T-cell (primary cell): ENCODE measurements around the gene ALG3. TPM values are rescaled to one million over a fixed set of nuclear protein-coding genes. Genes with fewer than 3 reads are reported as not detected.
"Not testable (repeated sequence)": the region's sequence is repeated elsewhere in the genome, so short reads cannot be mapped to it uniquely, and the experiment has no call there.

Experiments used
- ATAC-seq, 4 experiments: fragments of 200-7000 bp in 3 of 4; fragments of 150-1000 bp in 1 of 4; cut with Tn5 transposase; replicated peaks in 1 of 4; 1 replicate in 3 of 4; 2 replicates in 1 of 4; pipeline ENCODE4 v1.10.0; 2021; ENCODE audit warnings: moderate library complexity in 3 of 4, mild to moderate bottlenecking in 2 of 4, moderate number of reproducible peaks in 1 of 4
- CTCF ChIA-PET, 2 donors: fragments of 300-600 bp; sonication (Branson Sonifier 250); formaldehyde crosslinking; loops; one replicate each; lab custom pipeline; 2022; ENCODE audit warnings: antibody characterized with exemption in 2 of 2; lab: Charles Lee
- POLR2A ChIA-PET, 2 donors: fragments of 300-600 bp; sonication (Branson Sonifier 250); formaldehyde crosslinking; loops; one replicate each; lab custom pipeline; 2022; ENCODE audit warnings: antibody characterized with exemption in 2 of 2; lab: Charles Lee
- DNase-seq, 35 experiments: peaks; one replicate each; pipeline versions ENCODE4 v3.0.0 to v3.0.0-alpha.2; 2013 to 2023
- H3K27ac ChIP-seq: one replicate; pipeline ENCODE4 v1.5.1; 2013; ENCODE audit warnings: low read length
- H3K27me3 ChIP-seq, 2 experiments: replicated peaks in 1 of 2; 1 replicate in 1 of 2; 2 replicates in 1 of 2; pipeline versions ENCODE4 v1.6.1 to v1.7.0; 2013; ENCODE audit warnings: low read length in 1 of 2, mixed read lengths in 1 of 2; ENCODE audit not compliant: control insufficient read depth in 2 of 2, insufficient read depth in 2 of 2; ENCODE audit errors: extremely low read depth in 1 of 2
- H3K36me3 ChIP-seq, 2 donors: 1 replicate in 1 of 2; 2 replicates in 1 of 2; pipeline versions ENCODE4 v1.6.1 to v1.7.0; 2013; ENCODE audit warnings: low read length in 1 of 2; ENCODE audit not compliant: control insufficient read depth in 2 of 2, insufficient read depth in 1 of 2; ENCODE audit errors: extremely low read depth in 1 of 2
- H3K4me1 ChIP-seq, 2 experiments: 1 replicate in 1 of 2; 2 replicates in 1 of 2; pipeline versions ENCODE4 v1.6.1 to v1.7.0; 2013; ENCODE audit warnings: low read length in 2 of 2, mixed read lengths in 1 of 2; ENCODE audit not compliant: insufficient read depth in 2 of 2, control insufficient read depth in 1 of 2; ENCODE audit errors: extremely low read depth in 1 of 2
- H3K4me3 ChIP-seq, 2 donors: 1 replicate in 1 of 2; 2 replicates in 1 of 2; pipeline versions ENCODE4 v1.5.1 to v1.7.0; 2013; ENCODE audit warnings: mild to moderate bottlenecking in 2 of 2, low read length in 1 of 2, moderate library complexity in 1 of 2; ENCODE audit not compliant: control insufficient read depth in 1 of 2; ENCODE audit errors: extremely low read depth in 1 of 2
- H3K9me3 ChIP-seq: 2 replicates; pipeline ENCODE4 v1.7.0; 2013
- H3K27ac Mint-ChIP-seq, 2 donors: one replicate each; pipeline ENCODE4 v1.8.0; 2020 to 2021; ENCODE audit warnings: mild to moderate bottlenecking in 2 of 2, mixed read lengths in 2 of 2
- H3K27me3 Mint-ChIP-seq, 2 donors: one replicate each; pipeline ENCODE4 v1.8.0; 2021 to 2022; ENCODE audit warnings: mixed read lengths in 2 of 2
- H3K36me3 Mint-ChIP-seq: one replicate; pipeline ENCODE4 v1.8.0; 2021; ENCODE audit warnings: mixed read lengths
- H3K4me1 Mint-ChIP-seq, 3 donors: one replicate each; pipeline ENCODE4 v1.8.0; 2020 to 2022; ENCODE audit warnings: mixed read lengths in 3 of 3, mild to moderate bottlenecking in 1 of 3
- H3K4me3 Mint-ChIP-seq, 3 donors: one replicate each; pipeline ENCODE4 v1.8.0; 2020 to 2022; ENCODE audit warnings: mild to moderate bottlenecking in 3 of 3, mixed read lengths in 3 of 3, moderate library complexity in 3 of 3
- H3K9me3 Mint-ChIP-seq, 3 donors: one replicate each; pipeline ENCODE4 v1.8.0; 2020 to 2022; ENCODE audit warnings: mixed read lengths in 3 of 3
- WGBS: methylation state at CpG from one replicate; pipeline ENCODE4 v1.1.5; 2013; ENCODE audit warnings: missing lambda C conversion rate; ENCODE audit not compliant: insufficient coverage; 5-methylcytosine and 5-hydroxymethylcytosine counted together
- total RNA-seq, 35 experiments: library from RNA in 6 of 35; stranded (reverse) in 6 of 35; fragments of 120-200 nt in 1 of 35; gene quantifications; one replicate each; pipeline versions ENCODE4 v1.2.1 to v1.2.4 and lab custom pipeline; 2013 to 2026

The ALG3 gene
- total RNA-seq, 5 donors from 2014 or later (not counting 1 experiment from before 2014, with no cell fraction given) = 18.7 to 43.1 (median 39.9) TPM

DNA sequence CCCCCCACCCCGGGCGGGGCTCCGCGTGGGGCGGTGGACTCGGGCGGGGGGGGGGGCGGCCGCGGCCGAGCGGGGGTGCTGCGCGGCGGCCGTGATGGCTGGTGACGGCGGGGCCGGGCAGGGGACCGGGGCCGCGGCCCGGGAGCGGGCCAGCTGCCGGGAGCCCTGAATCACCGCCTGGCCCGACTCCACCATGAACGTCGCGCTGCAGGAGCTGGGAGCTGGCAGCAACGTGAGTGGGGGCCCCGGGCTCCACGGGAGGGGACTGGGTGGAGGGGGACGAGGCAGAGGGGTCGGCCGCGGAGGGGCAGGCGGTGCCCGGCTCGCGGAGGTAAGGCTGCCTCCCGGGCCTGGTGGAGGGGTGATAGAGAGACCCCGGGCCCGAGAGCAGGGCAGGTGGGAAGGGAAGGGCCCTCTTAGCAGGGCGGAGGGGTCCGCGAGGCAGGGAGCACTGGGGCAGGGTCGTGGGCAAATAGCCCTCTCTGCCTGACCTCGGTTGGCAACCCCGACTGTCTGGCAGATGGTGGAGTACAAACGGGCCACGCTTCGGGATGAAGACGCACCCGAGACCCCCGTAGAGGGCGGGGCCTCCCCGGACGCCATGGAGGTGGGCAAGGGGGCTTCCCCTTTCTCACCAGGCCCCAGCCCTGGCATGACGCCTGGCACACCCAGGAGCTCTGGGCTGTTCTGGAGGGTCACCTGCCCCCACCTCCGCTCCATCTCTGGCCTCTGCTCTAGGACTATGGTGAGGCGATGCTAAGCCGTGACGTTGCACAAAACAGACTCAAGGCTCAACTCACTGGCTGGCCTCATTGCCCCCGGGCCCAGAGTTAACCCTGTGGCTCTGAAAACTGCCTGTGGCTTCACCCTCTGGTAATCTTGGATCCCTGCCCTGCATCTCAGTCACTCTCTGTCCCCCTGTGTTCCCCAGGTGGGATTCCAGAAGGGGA, 27.5 kb upstream of the ALG3 start, which contains the start of gene ECE2:
Gene ECE2 (plus strand): TSS at position 62 of the 950 bp plus-strand sequence. CDS start 132 bp downstream, at position 194.
- no peak within 1 kb of the TSS for H3K27ac ChIP-seq
- H3K36me3 Mint-ChIP-seq = no peaks in the 10 kb centered on the region
- H3K9me3 Mint-ChIP-seq = no peaks in the 10 kb centered on the region
- H3K4me1 ChIP-seq = peaks cover 0 to 6% of the 10 kb centered on the region in 2 experiments
- ChIA-PET POLR2A (no interaction called here), CTCF (no interaction called here)
- H3K36me3 ChIP-seq = no peaks in the 10 kb centered on the region
- no peak within 1 kb of the TSS for H3K4me3 ChIP-seq
- H3K27me3 ChIP-seq = peaks cover 11 to 51% of the 10 kb centered on the region in 2 experiments
- DNase-seq = no peak
- H3K27me3 Mint-ChIP-seq = peaks cover 44 to 51% of the 10 kb centered on the region in 2 donors
- no peak for ATAC-seq
- no peaks in the 10 kb centered on the region for H3K9me3 ChIP-seq
- peaks cover 6 to 9% (median 9%) of the 10 kb centered on the region in 3 donors for H3K4me1 Mint-ChIP-seq
- 21% methylated on average over 58 of the region's 65 CpGs for WGBS
- no peak within 1 kb of the TSS for H3K27ac Mint-ChIP-seq
- peak within 1 kb of the TSS in 2 of 3 donors; percentile 2 to 63 for H3K4me3 Mint-ChIP-seq

GRCh38 chr3:184275381-184275701, 26.6 kb upstream of the ALG3 start:
- peak overlapping the region in 2 of 3 donors; percentile 2 to 63 for H3K4me3 Mint-ChIP-seq
- Histone ChIP-seq H3K4me3 (no peak overlapping the region), H3K36me3 (no peaks in the 10 kb centered on the region), H3K27me3 (peaks cover 11 to 52% of the 10 kb centered on the region in 2 experiments), H3K9me3 (no peaks in the 10 kb centered on the region), H3K27ac (no peak overlapping the region), H3K4me1 (peaks cover 0 to 6% of the 10 kb centered on the region in 2 experiments)
- ATAC-seq (no peak), DNase-seq (no peak)
- H3K27ac Mint-ChIP-seq = no peak overlapping the region
- 81% methylated on average over 12 of the region's 12 CpGs for WGBS
- H3K9me3 Mint-ChIP-seq = no peaks in the 10 kb centered on the region
- H3K4me1 Mint-ChIP-seq = peaks cover 6 to 9% (median 9%) of the 10 kb centered on the region in 3 donors
- H3K36me3 Mint-ChIP-seq = no peaks in the 10 kb centered on the region
- POLR2A ChIA-PET = no interaction called here
- CTCF ChIA-PET = no interaction called here
- H3K27me3 Mint-ChIP-seq = peaks cover 44 to 52% of the 10 kb centered on the region in 2 donors

- Mint-ChIP-seq H3K9me3 (no peaks in the 10 kb centered on the region), H3K36me3 (no peaks in the 10 kb centered on the region), H3K4me3 (no peak overlapping the region), H3K4me1 (peaks cover 6 to 9% (median 9%) of the 10 kb centered on the region in 3 donors), H3K27me3 (peaks cover 49 to 50% of the 10 kb centered on the region in 2 donors), H3K27ac (no peak overlapping the region)
- 40% methylated on average over 1 of the region's 1 CpG for WGBS
- Histone ChIP-seq H3K36me3 (no peaks in the 10 kb centered on the region), H3K27me3 (peaks cover 11 to 44% of the 10 kb centered on the region in 2 experiments), H3K9me3 (no peaks in the 10 kb centered on the region), H3K4me3 (no peak overlapping the region), H3K27ac (no peak overlapping the region), H3K4me1 (peaks cover 0 to 6% of the 10 kb centered on the region in 2 experiments)
- ATAC-seq = no peak
- ChIA-PET CTCF (interaction anchor here in 1 of 2 donors (0.7 kb wide), 1 partner anchor 18 kb away, joined by 9 read pairs; no protein-coding TSS in a partner anchor), POLR2A (no interaction called here)
- DNase-seq = no peak
Observed at GRCh38 chr3:184272269-184272668, 23.5 kb upstream of the ALG3 start.

- H3K4me1 Mint-ChIP-seq, H3K4me3 Mint-ChIP-seq, H3K27ac Mint-ChIP-seq, H3K4me3 ChIP-seq, CTCF ChIA-PET, H3K9me3 Mint-ChIP-seq, H3K4me1 ChIP-seq, H3K36me3 ChIP-seq, ATAC-seq, H3K36me3 Mint-ChIP-seq, H3K27ac ChIP-seq, H3K9me3 ChIP-seq, POLR2A ChIA-PET, DNase-seq: not testable (repeated sequence)
- WGBS = no CpG with 5 or more reads among the region's 1 CpG
- peaks cover 42 to 57% of the 10 kb centered on the region in 2 donors for H3K27me3 Mint-ChIP-seq
- peaks cover 7 to 56% of the 10 kb centered on the region in 2 experiments for H3K27me3 ChIP-seq
Observed at GRCh38 chr3:184267249-184267648, 18.5 kb upstream of the ALG3 start.

DNA sequence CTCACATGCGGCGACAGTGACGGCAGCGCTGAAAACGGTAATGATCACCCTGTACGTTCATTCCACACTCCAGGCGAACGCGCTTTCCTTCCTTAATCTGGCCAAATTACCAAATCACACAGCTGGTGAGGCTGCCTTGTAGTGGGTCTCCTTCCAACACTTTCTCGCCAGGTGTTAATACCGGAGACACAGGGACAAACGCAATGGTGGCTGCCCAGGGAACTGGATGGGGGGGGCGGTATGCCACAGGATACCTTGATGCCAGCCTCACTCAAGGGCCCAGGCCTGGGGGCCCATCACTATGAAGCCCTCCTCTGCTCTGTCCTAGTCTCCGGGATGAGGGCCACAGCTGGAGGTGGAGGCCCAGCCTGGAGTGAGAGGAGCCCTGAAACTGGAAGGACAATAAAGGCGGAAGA, 14.0 kb upstream of the ALG3 start:
- Histone ChIP-seq H3K36me3 (no peaks in the 10 kb centered on the region), H3K27ac (no peak overlapping the region), H3K4me3 (peak overlapping the region in 1 of 2 donors; percentile 44), H3K4me1 (peaks cover 19 to 31% of the 10 kb centered on the region in 2 experiments), H3K27me3 (peaks cover 9 to 74% of the 10 kb centered on the region in 2 experiments), H3K9me3 (no peaks in the 10 kb centered on the region)
- no peak for ATAC-seq
- Mint-ChIP-seq H3K27ac (no peak overlapping the region), H3K27me3 (peaks cover 29 to 48% of the 10 kb centered on the region in 2 donors), H3K9me3 (no peaks in the 10 kb centered on the region), H3K4me3 (peak overlapping the region; percentile 61 to 76 (median 71)), H3K36me3 (no peaks in the 10 kb centered on the region), H3K4me1 (peaks cover 18 to 28% (median 25%) of the 10 kb centered on the region in 3 donors)
- WGBS = 22% methylated on average over 10 of the region's 15 CpGs
- ChIA-PET CTCF (interaction anchor here in 1 of 2 donors (0.6 to 1.0 kb wide), 4 partner anchors 13 to 1085 kb away, joined by 3 to 5 read pairs (median 4); partner anchors contain the start of gene EEF1AKMT4), POLR2A (no interaction called here)
- DNase-seq = peak in 1 of 35 experiments; percentile 38
